Subcutaneous abdominal adipose tissue (tissue), 5 donors: ENCODE data around the gene PCDH9.

Source experiments
- H3K27ac ChIP-seq: one replicate; pipeline ENCODE4 v1.7.0; 2013; ENCODE audit warnings: low read depth, mild to moderate bottlenecking, inconsistent platforms, low read length, moderate library complexity
- H3K27me3 ChIP-seq, 5 donors: one replicate each; pipeline ENCODE4 v1.7.0; 2013; ENCODE audit warnings: low read length in 5 of 5, inconsistent platforms in 1 of 5; ENCODE audit not compliant: control insufficient read depth in 5 of 5, insufficient read depth in 4 of 5
- H3K36me3 ChIP-seq, 5 donors: one replicate each; pipeline ENCODE4 v1.7.0; 2013; ENCODE audit warnings: low read length in 5 of 5; ENCODE audit not compliant: control insufficient read depth in 5 of 5, insufficient read depth in 5 of 5
- H3K4me1 ChIP-seq, 5 donors: one replicate each; pipeline ENCODE4 v1.7.0; 2013; ENCODE audit warnings: low read length in 5 of 5, mild to moderate bottlenecking in 3 of 5, moderate library complexity in 1 of 5; ENCODE audit not compliant: control insufficient read depth in 5 of 5, insufficient read depth in 5 of 5
- H3K4me3 ChIP-seq, 5 donors: one replicate each; pipeline ENCODE4 v1.7.0; 2013; ENCODE audit warnings: low read length in 5 of 5, low read depth in 1 of 5
- H3K9ac ChIP-seq, 5 donors: one replicate each; pipeline ENCODE4 v1.7.0; 2013; ENCODE audit warnings: low read length in 5 of 5, mild to moderate bottlenecking in 4 of 5, moderate library complexity in 3 of 5
- H3K9me3 ChIP-seq, 5 donors: one replicate each; pipeline ENCODE4 v1.7.0; 2013; ENCODE audit warnings: low read length in 5 of 5; ENCODE audit not compliant: control insufficient read depth in 5 of 5
- donor health status: healthy.
- donor health status: healthy.
- donor health status: healthy.
- donor health status: healthy.
- donor health status: healthy.

Gene PCDH9

GRCh38 chr13:66323745-66324347 lies 906.3 kb downstream of the PCDH9 start:
- Histone ChIP-seq H3K27ac (no peak overlapping the region), H3K4me1 (no peaks in the 10 kb centered on the region), H3K4me3 (no peak overlapping the region), H3K9me3 (no peaks in the 10 kb centered on the region), H3K27me3 (no peaks in the 10 kb centered on the region), H3K36me3 (no peaks in the 10 kb centered on the region), H3K9ac (no peak overlapping the region)

GRCh38 chr13:66322936-66323335 lies 907.2 kb downstream of the PCDH9 start:
- H3K27me3 ChIP-seq = no peaks in the 10 kb centered on the region
- H3K4me3 ChIP-seq = no peak overlapping the region
- H3K27ac ChIP-seq = no peak overlapping the region
- no peak overlapping the region for H3K9ac ChIP-seq
- no peaks in the 10 kb centered on the region for H3K36me3 ChIP-seq
- no peaks in the 10 kb centered on the region for H3K4me1 ChIP-seq
- H3K9me3 ChIP-seq = no peaks in the 10 kb centered on the region

- Histone ChIP-seq H3K9me3 (no peaks in the 10 kb centered on the region), H3K27ac (no peak overlapping the region), H3K9ac (no peak overlapping the region), H3K4me3 (no peak overlapping the region), H3K27me3 (no peaks in the 10 kb centered on the region), H3K36me3 (no peaks in the 10 kb centered on the region), H3K4me1 (no peaks in the 10 kb centered on the region)
These were observed 907.9 kb downstream of the PCDH9 start for GRCh38 chr13:66322193-66322740.

- H3K4me1 ChIP-seq = peaks cover 0 to 14% (median 7%) of the 10 kb centered on the region in 5 donors
- no peaks in the 10 kb centered on the region for H3K27me3 ChIP-seq
These were observed 915.2 kb downstream of the PCDH9 start for GRCh38 chr13:66314911-66315310.

GRCh38 chr13:66313413-66313812 lies 916.7 kb downstream of the PCDH9 start:
- Histone ChIP-seq H3K27me3 (no peaks in the 10 kb centered on the region), H3K9me3 (no peaks in the 10 kb centered on the region), H3K27ac (no peak overlapping the region), H3K4me1 (peaks cover 0 to 14% (median 7%) of the 10 kb centered on the region in 5 donors), H3K36me3 (no peaks in the 10 kb centered on the region), H3K9ac (no peak overlapping the region), H3K4me3 (no peak overlapping the region)

More at GRCh38 chr13:66314911-66315310, 915.2 kb downstream of the PCDH9 start:
- Histone ChIP-seq H3K9me3 (no peaks in the 10 kb centered on the region), H3K4me3 (no peak overlapping the region), H3K9ac (no peak overlapping the region), H3K36me3 (no peaks in the 10 kb centered on the region), H3K27ac (no peak overlapping the region)

- Histone ChIP-seq H3K9me3 (no peaks in the 10 kb centered on the region), H3K9ac (no peak overlapping the region), H3K4me3 (no peak overlapping the region), H3K4me1 (peaks cover 0 to 14% (median 7%) of the 10 kb centered on the region in 5 donors), H3K36me3 (no peaks in the 10 kb centered on the region), H3K27ac (no peak overlapping the region), H3K27me3 (no peaks in the 10 kb centered on the region)
These were observed 917.6 kb downstream of the PCDH9 start for GRCh38 chr13:66312312-66313087.

- peaks cover 0 to 3% (median 0%) of the 10 kb centered on the region in 5 donors for H3K36me3 ChIP-seq
- H3K4me3 ChIP-seq = no peak overlapping the region
- no peak overlapping the region for H3K9ac ChIP-seq
- H3K4me1 ChIP-seq = no peaks in the 10 kb centered on the region
- no peaks in the 10 kb centered on the region for H3K9me3 ChIP-seq
- no peaks in the 10 kb centered on the region for H3K27me3 ChIP-seq
- no peak overlapping the region for H3K27ac ChIP-seq
These were observed 924.0 kb downstream of the PCDH9 start for GRCh38 chr13:66305961-66306617.

- Histone ChIP-seq H3K27ac (no peak overlapping the region), H3K4me3 (no peak overlapping the region), H3K9ac (no peak overlapping the region), H3K27me3 (no peaks in the 10 kb centered on the region), H3K4me1 (no peaks in the 10 kb centered on the region), H3K9me3 (peaks cover 0 to 3% (median 0%) of the 10 kb centered on the region in 5 donors), H3K36me3 (peaks cover 0 to 3% (median 0%) of the 10 kb centered on the region in 5 donors)
These were observed 928.7 kb downstream of the PCDH9 start for GRCh38 chr13:66301482-66301881.

- Histone ChIP-seq H3K4me3 (no peak overlapping the region), H3K27ac (no peak overlapping the region), H3K9ac (no peak overlapping the region), H3K27me3 (no peaks in the 10 kb centered on the region), H3K4me1 (no peaks in the 10 kb centered on the region), H3K9me3 (peaks cover 0 to 3% (median 0%) of the 10 kb centered on the region in 5 donors), H3K36me3 (peaks cover 0 to 3% (median 0%) of the 10 kb centered on the region in 5 donors)
These were observed 929.1 kb downstream of the PCDH9 start for GRCh38 chr13:66301006-66301405.

GRCh38 chr13:66296875-66297274 lies 933.3 kb downstream of the PCDH9 start:
- no peaks in the 10 kb centered on the region for H3K27me3 ChIP-seq
- no peaks in the 10 kb centered on the region for H3K4me1 ChIP-seq
- H3K27ac ChIP-seq = no peak overlapping the region
- H3K9me3 ChIP-seq = peaks cover 0 to 3% (median 2%) of the 10 kb centered on the region in 5 donors
- H3K36me3 ChIP-seq = peaks cover 0 to 3% (median 0%) of the 10 kb centered on the region in 5 donors
- H3K4me3 ChIP-seq = no peak overlapping the region
- H3K9ac ChIP-seq = no peak overlapping the region
